Medulla oblongata (tissue), 1 donor: Measurements from ENCODE around the gene NUDT2.

Experiments used
- DNase-seq: peaks from one replicate; pipeline ENCODE4 v3.0.0-alpha.2; 2015; ENCODE audit errors: extremely low spot score

NUDT2 gene

GRCh38 chr9:34370970-34371880 lies 41.9 kb downstream of the NUDT2 start:
- DNase-seq: no peak

DNA sequence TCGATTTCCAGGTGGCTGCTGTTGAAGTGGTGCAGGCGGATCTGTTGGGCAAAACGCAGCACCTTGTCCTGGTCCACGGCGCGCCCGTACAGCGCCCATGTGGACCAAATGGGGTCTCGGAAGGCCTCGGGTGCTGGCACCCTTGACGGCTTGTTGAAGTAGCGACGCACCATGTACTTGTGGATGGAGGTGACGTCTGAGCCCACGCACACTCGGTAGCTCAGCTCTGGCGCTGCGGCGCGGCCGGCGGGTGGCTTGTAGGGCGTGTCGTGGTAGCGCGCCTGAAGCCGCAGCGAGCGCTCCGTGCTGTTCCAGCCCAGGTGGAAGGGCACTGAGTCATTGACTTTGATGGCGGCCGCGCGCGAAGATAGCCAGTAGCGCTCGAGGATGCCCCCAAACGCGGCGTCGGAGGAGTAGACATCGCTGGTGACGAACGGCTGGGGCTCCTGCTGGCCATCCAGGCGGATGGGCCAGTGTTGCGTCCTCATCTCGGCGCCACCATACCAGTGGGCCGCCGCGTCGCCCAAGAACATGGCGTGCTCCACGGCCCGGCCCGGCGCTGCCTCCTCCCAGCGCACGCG lies 42.6 kb downstream of the NUDT2 start:
- DNase-seq: no peak

GRCh38 chr9:34372467-34373011 lies 43.2 kb downstream of the NUDT2 start:
- no peak for DNase-seq

DNA sequence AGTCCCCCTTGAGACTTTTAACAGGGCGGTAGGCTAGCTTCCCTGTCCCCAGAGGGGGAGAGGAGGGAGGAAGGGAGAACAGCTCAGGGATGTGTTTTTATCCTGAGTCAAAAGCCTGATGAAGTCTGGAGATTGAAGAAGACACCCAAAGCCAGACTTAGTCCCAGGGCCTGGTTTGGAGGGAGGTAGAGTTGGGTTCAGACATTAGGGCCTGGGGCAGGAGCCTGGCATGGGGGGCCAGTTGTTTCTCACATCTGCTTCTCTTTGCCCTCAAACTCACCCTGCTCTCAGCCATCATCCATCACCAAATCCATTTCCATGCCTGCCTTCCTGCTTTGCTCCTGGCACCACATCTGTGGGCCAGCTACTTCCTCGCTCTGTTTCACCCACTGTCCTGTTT lies 44.4 kb downstream of the NUDT2 start:
- DNase-seq: no peak

DNA sequence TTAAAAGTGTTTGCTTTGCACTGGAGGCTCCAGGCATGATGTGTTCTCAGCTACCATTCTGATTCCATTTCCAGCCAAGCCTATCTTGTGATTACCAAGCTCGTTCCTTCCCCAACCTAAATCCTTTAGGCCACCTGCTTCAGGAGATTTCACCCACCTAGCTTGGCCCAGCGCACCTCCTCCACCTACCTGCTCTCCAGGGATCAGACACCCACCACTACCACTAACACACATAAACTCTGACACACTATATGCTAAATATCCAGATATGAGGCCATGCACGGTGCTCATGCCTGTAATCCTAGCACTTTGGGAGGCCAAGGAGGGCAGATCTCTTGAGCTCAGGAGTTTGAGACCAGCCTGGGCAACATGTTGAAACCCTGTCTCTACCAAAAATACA lies 45.0 kb downstream of the NUDT2 start:
- no peak for DNase-seq

DNA sequence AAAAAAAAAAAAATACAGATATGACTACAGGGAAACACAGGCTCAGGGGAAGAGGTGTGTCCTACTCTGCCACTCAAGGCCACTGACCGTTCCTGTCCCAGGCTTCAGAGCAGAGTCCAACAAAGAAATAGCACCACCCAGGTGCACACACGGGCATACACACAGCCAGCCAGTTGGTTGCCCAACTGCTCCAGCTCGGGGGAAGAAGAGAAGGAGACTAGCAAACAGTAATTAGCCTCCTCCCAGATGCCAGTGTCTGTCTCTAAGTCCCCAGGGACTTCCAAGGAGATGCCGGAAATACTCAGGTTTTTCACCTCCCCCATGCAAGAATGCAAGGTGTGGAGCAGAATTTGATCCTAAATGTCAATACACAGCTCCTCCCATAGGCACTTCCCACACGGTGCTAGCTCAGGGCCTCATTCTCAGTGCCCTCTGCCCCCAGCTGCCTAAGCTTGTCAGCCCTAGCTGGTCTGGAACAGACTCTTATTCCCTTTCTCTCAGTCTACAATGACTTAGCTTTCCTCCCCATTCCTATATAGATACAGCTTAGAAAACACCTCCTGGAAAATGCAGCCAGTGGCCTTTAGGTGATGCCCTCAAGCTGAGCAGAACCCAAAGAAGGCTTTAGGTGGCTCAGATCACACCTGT lies 45.7 kb downstream of the NUDT2 start:
- no peak for DNase-seq

DNA sequence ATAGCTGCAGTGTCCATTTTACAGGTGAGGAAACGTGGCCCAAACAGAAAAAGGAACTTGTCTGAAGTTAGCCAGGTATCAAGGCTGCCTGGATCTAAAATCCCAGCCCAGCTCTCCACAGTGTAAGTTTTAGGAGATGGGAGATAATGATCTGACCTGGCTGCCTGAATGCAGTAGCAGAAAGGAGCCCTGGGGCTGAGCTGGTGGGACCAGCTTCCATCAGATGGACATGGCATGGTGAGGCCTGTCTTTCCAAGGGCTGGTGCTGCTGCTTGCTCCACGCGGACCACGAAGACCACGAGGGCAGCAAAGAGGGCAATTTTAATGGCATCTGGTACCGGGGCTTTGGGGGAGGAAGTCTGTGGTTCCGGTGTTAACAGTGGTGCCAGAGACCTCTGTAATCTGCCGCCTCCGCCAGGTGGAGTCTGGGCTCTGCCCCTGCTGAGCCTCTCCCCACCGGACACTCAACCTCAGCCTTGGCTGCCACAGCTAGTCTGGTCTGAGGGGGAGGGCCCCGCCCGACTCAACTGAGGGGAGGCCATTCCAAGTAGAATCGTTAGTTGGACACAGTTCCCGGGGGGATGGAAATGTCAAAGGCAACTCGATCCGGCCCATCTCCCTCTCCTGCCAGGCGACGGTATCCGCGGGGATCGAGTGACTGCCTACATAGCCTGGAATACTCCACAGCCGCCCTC lies 46.7 kb downstream of the NUDT2 start:
- peak; percentile 53 for DNase-seq

GRCh38 chr9:34376596-34377403 lies 47.4 kb downstream of the NUDT2 start, which contains the start of gene MYORG:
MYORG (minus strand) TSS chr9:34376898; CDS start chr9:34372943, 3,955 bp downstream.
- DNase-seq: peak; percentile 95

GRCh38 chr9:34377404-34377746 lies 48.0 kb downstream of the NUDT2 start:
- DNase-seq: peak; percentile 48

DNA sequence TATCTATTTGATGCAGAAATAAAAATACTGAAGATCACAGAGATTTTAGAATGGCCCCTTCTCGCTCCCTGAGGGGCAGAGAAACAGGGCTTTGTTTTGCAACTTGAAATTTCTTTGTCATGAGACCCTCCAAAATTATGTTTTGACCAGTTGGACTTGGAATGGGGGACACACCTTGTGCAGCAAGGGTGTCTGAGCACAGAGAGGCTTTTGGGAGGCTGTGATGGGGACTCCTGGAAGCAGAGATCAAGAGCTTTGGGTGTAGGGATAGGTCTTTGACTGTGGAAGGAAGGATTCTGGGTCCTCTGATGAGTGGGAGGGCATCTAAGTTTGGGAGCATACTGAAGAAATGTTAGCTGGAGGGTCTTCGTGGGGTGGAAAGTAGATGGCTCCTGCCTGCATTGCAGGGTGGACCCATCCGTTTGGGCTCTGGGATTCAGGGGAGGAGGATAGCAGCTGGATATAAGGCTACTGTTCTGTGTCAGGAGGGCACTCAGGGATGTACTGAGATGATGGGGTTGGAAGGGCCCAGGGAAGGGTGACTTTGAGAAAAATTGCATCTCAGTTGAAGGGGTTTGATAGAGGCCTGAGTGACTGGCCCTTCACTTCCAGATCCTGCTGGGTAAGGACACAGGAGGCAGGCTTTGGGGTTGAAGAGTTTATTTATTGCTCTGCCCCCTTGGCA lies 49.1 kb downstream of the NUDT2 start:
- no peak for DNase-seq

- DNase-seq: peak; percentile 95
Observed at GRCh38 chr9:34379334-34380033, 50.1 kb downstream of the NUDT2 start.

GRCh38 chr9:34380034-34380510 lies 50.7 kb downstream of the NUDT2 start:
- DNase-seq: no peak

GRCh38 chr9:34380511-34381315 lies 51.3 kb downstream of the NUDT2 start:
- peak; percentile 74 for DNase-seq

DNA sequence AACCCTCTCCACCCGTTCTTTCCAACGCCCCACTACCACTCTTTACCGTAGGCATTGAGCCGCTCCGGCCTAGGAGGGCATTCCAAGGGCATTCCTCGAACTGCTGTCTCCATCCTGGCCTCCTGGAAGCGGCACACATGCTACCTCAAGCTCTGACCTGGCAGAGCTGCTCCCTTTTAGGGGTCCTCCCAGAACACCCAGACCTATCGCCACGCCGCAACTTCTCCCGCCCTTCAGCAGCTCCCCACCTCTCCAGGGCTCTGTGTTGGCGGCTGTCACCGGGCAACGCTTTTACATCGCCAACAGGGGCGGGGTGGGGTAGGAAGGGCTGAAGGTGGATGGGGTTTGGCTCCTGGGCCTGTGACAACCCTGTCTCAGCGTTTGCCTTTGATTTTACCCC lies 52.0 kb downstream of the NUDT2 start:
- DNase-seq: no peak

DNA sequence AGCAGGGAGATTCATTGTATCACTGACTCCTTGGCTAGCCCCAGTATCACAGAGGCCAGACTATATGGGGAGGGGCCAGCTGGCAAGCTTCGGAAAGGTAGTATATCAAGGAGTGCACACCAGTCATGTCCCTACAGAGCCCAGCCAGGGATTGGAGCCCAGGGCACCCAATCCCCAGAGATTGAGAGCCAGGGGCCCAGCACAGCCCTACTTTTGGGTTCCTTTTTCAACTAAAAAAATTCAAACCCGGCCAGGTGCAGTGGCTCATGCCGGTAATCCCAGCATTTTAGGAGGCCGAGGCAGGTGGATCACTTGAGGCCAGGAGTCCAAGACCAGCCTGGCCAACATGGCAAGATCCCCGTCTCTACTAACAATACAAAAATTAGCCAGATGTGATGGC lies 52.7 kb downstream of the NUDT2 start:
- no peak for DNase-seq

DNA sequence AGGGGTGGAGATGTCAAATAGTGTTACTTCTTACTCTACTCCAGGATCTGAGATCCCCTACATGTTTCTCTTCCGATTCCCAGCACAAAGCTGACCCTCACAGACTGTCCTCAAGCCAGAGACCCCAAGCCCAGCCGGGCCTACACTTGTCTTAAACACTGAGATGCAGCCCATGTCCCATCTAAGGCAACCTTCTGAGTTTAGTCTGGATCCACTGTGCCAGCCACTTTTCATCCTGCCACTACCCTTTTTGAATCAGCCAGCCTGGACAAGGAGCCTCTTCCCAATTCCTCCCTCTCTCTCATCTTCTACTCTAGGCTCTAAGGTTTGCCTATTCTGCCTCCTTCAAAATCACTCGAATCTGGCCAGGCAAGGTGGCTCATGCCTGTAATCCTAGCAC lies 53.5 kb downstream of the NUDT2 start:
- no peak for DNase-seq

- no peak for DNase-seq
Observed at GRCh38 chr9:34383904-34384303, 54.5 kb downstream of the NUDT2 start.

DNA sequence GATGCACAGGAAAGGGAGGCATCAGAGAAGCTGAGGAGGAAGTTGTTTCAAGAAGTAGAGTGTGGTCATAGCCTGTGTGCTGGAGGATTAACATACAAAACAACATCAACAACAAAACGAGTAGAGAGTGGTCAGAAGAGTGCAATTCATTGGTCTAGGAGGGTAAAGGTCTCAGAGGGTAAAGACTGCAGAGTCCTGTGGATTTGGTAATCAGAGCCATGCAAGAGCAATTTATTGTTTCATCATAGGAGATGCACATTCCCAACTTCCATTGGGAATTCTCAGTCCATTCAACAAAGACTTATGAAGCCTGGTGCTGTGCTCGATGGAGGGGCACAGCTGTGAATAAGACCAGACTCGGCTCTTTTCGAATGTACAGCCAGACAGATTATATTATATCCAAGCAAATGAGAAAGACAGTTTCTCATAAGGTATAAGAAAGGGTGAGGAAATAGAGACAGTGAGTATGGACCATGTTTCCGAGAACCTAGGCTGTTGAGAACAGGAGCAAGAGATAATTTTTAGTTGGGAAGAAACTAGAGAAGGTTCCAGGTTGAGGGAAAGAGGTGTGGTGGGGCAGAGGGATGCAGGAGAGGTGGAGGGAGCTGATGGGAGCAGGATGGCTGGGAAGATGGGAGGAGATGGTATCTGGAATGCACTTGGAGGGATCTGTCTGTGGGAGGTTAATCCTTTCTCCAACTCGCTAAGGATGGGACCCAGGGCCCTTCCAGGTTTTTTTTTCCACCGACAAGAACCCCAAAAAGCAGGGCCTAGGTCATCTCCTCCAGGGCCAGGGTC lies 55.2 kb downstream of the NUDT2 start:
- no peak for DNase-seq
